Neural crest cell (in vitro differentiated cells): Measurements from ENCODE around the gene CD180. TPM values are rescaled to one million over a fixed set of nuclear protein-coding genes. Genes with fewer than 3 reads are reported as not detected.

ENCODE experiments used
- DNase-seq: peaks from one replicate; pipeline ENCODE4 v3.0.0; 2021; ENCODE audit warnings: low read depth, mixed read lengths, low spot score
- H3K27ac Mint-ChIP-seq: one replicate; pipeline ENCODE4 v1.8.0; 2021; ENCODE audit warnings: mild to moderate bottlenecking, mixed read lengths; ENCODE audit not compliant: unreplicated experiment
- H3K27me3 Mint-ChIP-seq: 2 replicates; pipeline ENCODE4 v1.8.0; 2021; ENCODE audit warnings: low read depth, mild to moderate bottlenecking, mixed read lengths
- H3K36me3 Mint-ChIP-seq: 2 replicates; pipeline ENCODE4 v1.8.0; 2021; ENCODE audit warnings: low read depth, mild to moderate bottlenecking, mixed read lengths
- H3K4me1 Mint-ChIP-seq: 2 replicates; pipeline ENCODE4 v1.8.0; 2021; ENCODE audit warnings: mixed read lengths
- H3K4me3 Mint-ChIP-seq: one replicate; pipeline ENCODE4 v1.8.0; 2021; ENCODE audit warnings: mild to moderate bottlenecking, mixed read lengths
- H3K9me3 Mint-ChIP-seq: 2 replicates; pipeline ENCODE4 v1.8.0; 2021; ENCODE audit warnings: mixed read lengths
- CTCF ChIP-seq: fragments of 200-600 bp; sonication (generic); conservative IDR thresholded peaks from 2 replicates; pipeline ENCODE4 v1.5.0; 2021; ENCODE audit warnings: antibody characterized with exemption, mild to moderate bottlenecking
- total RNA-seq: library from RNA; stranded (reverse); gene quantifications from 2 replicates; pipeline ENCODE4 v1.2.1, GENCODE V29; 2021

The CD180 gene
- total RNA-seq, 1 donor from 2014 or later = not detected

- Mint-ChIP-seq H3K9me3 (peaks cover 4% of the 10 kb centered on the region), H3K27ac (no peak overlapping the region), H3K36me3 (no peaks in the 10 kb centered on the region), H3K4me1 (no peaks in the 10 kb centered on the region), H3K27me3 (no peaks in the 10 kb centered on the region), H3K4me3 (no peak overlapping the region)
- no peak for DNase-seq
- no peak for TF ChIP-seq CTCF
Measured at GRCh38 chr5:67200809-67201562, 4.4 kb upstream of the CD180 start.

GRCh38 chr5:67199859-67200258 is 3.3 kb upstream of the CD180 start:
- Mint-ChIP-seq H3K4me3 (no peak overlapping the region), H3K9me3 (peaks cover 4% of the 10 kb centered on the region), H3K4me1 (no peaks in the 10 kb centered on the region), H3K36me3 (no peaks in the 10 kb centered on the region), H3K27ac (no peak overlapping the region), H3K27me3 (no peaks in the 10 kb centered on the region)
- DNase-seq = no peak
- TF ChIP-seq CTCF = no peak

DNA sequence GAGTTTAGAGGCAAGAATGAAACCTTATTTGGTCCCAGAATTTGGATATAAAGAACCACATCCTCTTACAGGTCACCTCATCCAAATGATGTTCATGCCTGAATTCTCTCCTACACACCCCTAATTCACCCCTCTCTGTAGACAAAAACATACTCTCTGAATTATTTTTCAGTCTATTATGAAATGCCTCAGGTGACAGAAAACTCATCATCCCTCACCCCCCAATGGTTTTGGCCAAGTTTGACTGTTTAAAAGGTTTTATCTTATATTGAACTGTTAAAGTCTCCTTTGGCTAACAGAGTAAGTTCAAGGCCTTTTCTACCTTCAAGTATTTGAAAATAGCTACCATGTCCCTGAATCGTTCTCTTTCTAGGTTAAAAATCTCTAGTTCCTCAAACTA is 2.3 kb upstream of the CD180 start:
- no peak for DNase-seq
- TF ChIP-seq CTCF = no peak
- no peak overlapping the region for H3K4me3 Mint-ChIP-seq

GRCh38 chr5:67197536-67197935 is 937 bp upstream of the CD180 start:
- peaks cover 4% of the 10 kb centered on the region for H3K9me3 Mint-ChIP-seq
- no peak for DNase-seq
- no peak overlapping the region for H3K4me3 Mint-ChIP-seq
- no peaks in the 10 kb centered on the region for H3K4me1 Mint-ChIP-seq
- no peak overlapping the region for H3K27ac Mint-ChIP-seq
- H3K36me3 Mint-ChIP-seq = peaks cover under 1% of the 10 kb centered on the region
- no peak for TF ChIP-seq CTCF
- no peaks in the 10 kb centered on the region for H3K27me3 Mint-ChIP-seq

More for the DNA sequence above, 2.3 kb upstream of the CD180 start:
- Mint-ChIP-seq H3K36me3 (no peaks in the 10 kb centered on the region), H3K27me3 (no peaks in the 10 kb centered on the region), H3K9me3 (peaks cover 4% of the 10 kb centered on the region), H3K27ac (no peak overlapping the region), H3K4me1 (no peaks in the 10 kb centered on the region)

DNA sequence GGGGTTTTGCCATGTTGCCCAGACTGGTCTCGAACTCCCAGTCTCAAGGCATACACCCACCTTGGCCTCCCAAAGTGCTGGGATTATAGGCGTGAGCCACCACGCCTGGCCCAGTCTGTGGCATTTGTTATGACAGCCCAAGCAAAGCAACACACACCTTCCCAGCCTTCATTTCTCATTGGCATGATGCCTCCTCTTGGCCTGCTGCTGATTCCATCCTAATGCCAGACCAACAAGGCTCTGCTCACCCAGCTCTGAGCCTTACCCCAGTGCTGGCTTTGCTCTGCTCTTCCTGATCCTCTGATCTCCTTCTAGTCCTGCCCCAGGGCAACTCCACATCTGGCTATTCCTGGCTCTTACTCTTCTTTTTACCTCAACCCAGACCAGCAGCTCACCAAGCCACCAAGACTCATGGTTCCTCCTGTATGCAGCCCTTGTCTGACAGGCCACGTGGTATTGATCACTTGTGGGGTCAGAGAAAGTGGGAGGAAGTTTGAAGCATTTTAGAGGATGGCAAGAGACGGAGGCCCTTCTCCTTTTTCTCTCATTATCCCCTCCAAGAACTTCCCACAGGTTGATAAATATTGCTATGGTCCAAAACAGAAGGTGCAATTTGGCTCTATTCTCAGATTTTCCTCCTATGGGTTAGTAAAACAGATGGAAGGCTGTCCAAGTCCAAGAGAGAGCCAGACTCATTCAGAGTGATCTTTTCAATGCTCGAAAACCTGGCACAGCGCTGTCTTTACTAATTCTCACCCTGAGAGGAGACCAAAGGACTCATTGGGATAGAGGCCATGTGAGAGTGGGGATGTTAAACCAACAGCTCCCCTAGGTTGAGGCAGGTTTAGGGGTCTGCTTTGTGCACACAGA is 958 bp downstream of the CD180 start:
- H3K36me3 Mint-ChIP-seq = peaks cover 3% of the 10 kb centered on the region
- H3K9me3 Mint-ChIP-seq = peaks cover 2% of the 10 kb centered on the region
- peaks cover 3% of the 10 kb centered on the region for H3K4me1 Mint-ChIP-seq
- no peaks in the 10 kb centered on the region for H3K27me3 Mint-ChIP-seq
- H3K4me3 Mint-ChIP-seq = no peak overlapping the region
- H3K27ac Mint-ChIP-seq = peak overlapping the region; percentile 79
- no peak for TF ChIP-seq CTCF
- DNase-seq = no peak
